Thoracic aorta (tissue), 2 donors: ENCODE results near the gene TBC1D9. TPM values are rescaled to one million over a fixed set of nuclear protein-coding genes. Genes with fewer than 3 reads are reported as not detected.

Experiments used
- ATAC-seq: fragments of 150-250 bp; one replicate; pipeline ENCODE4 v1.8.0; 2017; ENCODE audit warnings: low read depth; ENCODE audit not compliant: insufficient number of reproducible peaks, low FRiP score
- DNase-seq: peaks from one replicate; pipeline ENCODE4 v3.0.0-alpha.2; 2020; ENCODE audit warnings: low spot score
- H3K27ac ChIP-seq, 2 donors: fragments of 200-600 bp; sonication (generic); 1 replicate in 1 of 2; 2 replicates in 1 of 2; pipeline ENCODE4 v1.5.1; 2016; ENCODE audit warnings: mild to moderate bottlenecking in 2 of 2, moderate library complexity in 2 of 2
- H3K27me3 ChIP-seq: fragments of 200-600 bp; sonication (generic); replicated peaks from 2 replicates; pipeline ENCODE4 v1.6.0; 2016; ENCODE audit warnings: mild to moderate bottlenecking; ENCODE audit not compliant: insufficient read depth
- H3K36me3 ChIP-seq: fragments of 200-600 bp; sonication (generic); one replicate; pipeline ENCODE4 v1.5.1; 2016
- H3K4me1 ChIP-seq, 2 donors: fragments of 200-600 bp; sonication (generic); 1 replicate in 1 of 2; 2 replicates in 1 of 2; pipeline versions ENCODE4 v1.5.1 to v1.6.0; 2016; ENCODE audit warnings: low read depth in 2 of 2, mild to moderate bottlenecking in 1 of 2; ENCODE audit not compliant: control insufficient read depth in 1 of 2
- H3K4me3 ChIP-seq: fragments of 200-600 bp; sonication (generic); 2 replicates; pipeline ENCODE4 v1.5.1; 2016; ENCODE audit warnings: mild to moderate bottlenecking
- H3K9me3 ChIP-seq: fragments of 200-600 bp; sonication (generic); 2 replicates; pipeline ENCODE4 v1.5.1; 2016
- total RNA-seq, 2 donors: library from RNA; depleted of rRNA; stranded (reverse); fragments of >200 nt; gene quantifications; one replicate each; pipeline versions ENCODE4 v1.1.0 to v1.2.3, GENCODE V29; 2016
- TF ChIP-seq, protein P1 (sequence below): fragments of 200-600 bp; sonication (generic); IDR thresholded peaks from one replicate; pipeline ENCODE4 v1.5.1; 2019; ENCODE audit warnings: antibody characterized with exemption

TBC1D9 gene
- total RNA-seq, 2 donors from 2014 or later = 17.5 to 21.2 TPM

DNA sequence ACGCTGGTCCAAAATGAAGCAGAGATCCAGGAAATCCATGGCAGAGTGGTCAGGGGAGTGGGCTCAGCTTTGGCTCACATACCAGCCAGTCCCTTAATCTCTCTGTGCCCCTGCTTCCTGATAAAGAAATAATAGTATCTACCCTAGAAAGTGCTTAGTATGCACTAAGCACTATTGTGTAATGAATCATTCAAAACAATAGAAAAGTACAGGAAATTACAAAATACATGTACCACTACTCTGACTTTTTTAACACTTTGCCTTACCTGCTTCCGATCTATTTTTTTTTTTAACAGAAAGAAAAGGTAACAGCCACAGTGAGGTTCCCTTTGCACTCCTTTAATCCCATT is 49.9 kb downstream of the TBC1D9 start:
- TF ChIP-seq, protein P1, sequence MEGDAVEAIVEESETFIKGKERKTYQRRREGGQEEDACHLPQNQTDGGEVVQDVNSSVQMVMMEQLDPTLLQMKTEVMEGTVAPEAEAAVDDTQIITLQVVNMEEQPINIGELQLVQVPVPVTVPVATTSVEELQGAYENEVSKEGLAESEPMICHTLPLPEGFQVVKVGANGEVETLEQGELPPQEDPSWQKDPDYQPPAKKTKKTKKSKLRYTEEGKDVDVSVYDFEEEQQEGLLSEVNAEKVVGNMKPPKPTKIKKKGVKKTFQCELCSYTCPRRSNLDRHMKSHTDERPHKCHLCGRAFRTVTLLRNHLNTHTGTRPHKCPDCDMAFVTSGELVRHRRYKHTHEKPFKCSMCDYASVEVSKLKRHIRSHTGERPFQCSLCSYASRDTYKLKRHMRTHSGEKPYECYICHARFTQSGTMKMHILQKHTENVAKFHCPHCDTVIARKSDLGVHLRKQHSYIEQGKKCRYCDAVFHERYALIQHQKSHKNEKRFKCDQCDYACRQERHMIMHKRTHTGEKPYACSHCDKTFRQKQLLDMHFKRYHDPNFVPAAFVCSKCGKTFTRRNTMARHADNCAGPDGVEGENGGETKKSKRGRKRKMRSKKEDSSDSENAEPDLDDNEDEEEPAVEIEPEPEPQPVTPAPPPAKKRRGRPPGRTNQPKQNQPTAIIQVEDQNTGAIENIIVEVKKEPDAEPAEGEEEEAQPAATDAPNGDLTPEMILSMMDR = no peak
- no peaks in the 10 kb centered on the region for H3K36me3 ChIP-seq
- no peak overlapping the region for H3K4me3 ChIP-seq
- ATAC-seq (no peak), DNase-seq (no peak)
- no peak overlapping the region for H3K27ac ChIP-seq
- H3K4me1 ChIP-seq = peaks cover 11 to 22% of the 10 kb centered on the region in 2 donors
- H3K27me3 ChIP-seq = no peaks in the 10 kb centered on the region
- no peaks in the 10 kb centered on the region for H3K9me3 ChIP-seq

DNA sequence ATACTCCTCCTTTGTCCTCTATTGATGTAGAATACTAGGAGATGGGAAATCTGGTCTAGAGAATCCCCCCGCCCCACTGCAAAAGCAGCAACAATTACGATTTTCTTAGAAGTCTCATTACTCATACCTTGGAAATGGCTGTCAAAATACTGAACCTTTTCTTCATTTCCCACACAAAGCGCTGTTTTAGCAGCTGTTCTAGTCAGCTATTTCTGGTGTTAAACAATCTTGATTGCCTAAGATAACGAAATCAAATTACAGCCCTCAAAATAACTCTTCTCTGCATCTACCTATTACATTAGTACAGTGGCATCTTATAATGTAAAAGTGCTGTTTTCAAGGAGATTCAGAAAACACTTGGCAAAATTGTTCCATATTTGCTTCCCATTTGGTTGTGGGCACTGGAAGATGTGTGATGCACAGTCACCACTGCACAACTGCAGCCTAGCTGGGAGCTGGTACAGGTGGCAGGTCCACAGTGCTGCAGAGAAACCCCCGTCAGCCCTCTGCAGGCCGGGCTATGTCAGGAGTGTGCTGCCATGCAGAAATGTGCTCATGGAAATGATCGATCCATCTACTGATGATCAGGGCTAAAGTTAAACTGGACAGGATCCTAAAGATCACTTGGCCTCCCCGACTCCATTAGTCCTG is 50.4 kb downstream of the TBC1D9 start:
- Histone ChIP-seq H3K4me3 (no peak overlapping the region), H3K27ac (no peak overlapping the region), H3K27me3 (no peaks in the 10 kb centered on the region), H3K4me1 (peaks cover 11 to 22% of the 10 kb centered on the region in 2 donors), H3K36me3 (no peaks in the 10 kb centered on the region), H3K9me3 (no peaks in the 10 kb centered on the region)
- DNase-seq = no peak
- ATAC-seq = no peak
- TF ChIP-seq, protein P1 = no peak

DNA sequence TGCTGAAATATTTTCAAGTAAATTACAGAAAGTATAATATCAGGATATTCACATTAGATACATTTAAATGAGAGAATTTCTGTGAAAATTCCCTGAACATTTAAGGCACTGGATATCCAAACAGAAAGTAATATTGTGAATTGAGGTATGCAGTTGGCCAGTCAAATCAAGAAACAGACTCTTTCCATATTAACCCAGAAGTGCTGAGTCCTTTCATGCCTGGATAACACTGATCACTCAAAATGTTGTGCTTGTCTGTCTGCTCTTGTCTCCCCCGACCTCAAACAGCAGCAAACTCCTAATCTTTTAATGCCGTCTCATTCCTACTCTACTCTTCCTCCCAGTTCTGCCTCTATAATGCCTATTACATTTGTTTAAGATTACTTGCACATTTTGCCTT is 51.2 kb downstream of the TBC1D9 start:
- Histone ChIP-seq H3K27ac (no peak overlapping the region), H3K9me3 (no peaks in the 10 kb centered on the region), H3K27me3 (no peaks in the 10 kb centered on the region), H3K4me1 (peaks cover 11 to 22% of the 10 kb centered on the region in 2 donors), H3K36me3 (no peaks in the 10 kb centered on the region), H3K4me3 (no peak overlapping the region)
- TF ChIP-seq, protein P1 = no peak
- ATAC-seq = no peak
- DNase-seq = no peak

DNA sequence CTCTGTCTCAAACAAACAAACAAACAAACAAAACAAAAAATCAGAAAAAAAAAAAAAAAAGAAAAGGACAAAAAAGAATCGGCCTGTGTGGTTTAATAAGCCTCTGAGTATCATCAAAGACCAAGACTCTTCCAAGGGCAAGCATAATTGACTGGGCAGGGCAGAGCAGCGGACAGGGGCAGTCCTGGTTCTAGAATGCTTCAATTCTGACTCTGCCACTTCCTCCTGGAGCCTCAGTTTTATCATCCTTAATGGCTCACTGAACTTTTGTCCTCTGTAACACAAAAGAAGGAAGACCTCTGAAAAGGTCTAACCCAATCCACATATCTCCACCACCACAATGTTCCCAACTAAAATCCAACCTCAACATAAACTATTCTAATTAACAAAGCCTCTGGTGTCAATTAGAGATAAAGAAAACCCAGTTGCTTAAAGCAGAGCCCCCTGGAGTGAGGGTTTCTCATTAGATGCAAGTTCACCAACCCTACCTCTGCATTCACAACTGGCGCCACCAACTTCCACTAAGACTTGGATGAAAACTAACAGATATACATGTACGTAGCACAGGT is 51.7 kb downstream of the TBC1D9 start:
- H3K27ac ChIP-seq = no peak overlapping the region
- H3K4me3 ChIP-seq = no peak overlapping the region
- H3K9me3 ChIP-seq = no peaks in the 10 kb centered on the region
- no peak for ATAC-seq
- H3K4me1 ChIP-seq = peaks cover 11 to 22% of the 10 kb centered on the region in 2 donors
- no peaks in the 10 kb centered on the region for H3K27me3 ChIP-seq
- no peaks in the 10 kb centered on the region for H3K36me3 ChIP-seq
- TF ChIP-seq, protein P1 = no peak
- DNase-seq = no peak

DNA sequence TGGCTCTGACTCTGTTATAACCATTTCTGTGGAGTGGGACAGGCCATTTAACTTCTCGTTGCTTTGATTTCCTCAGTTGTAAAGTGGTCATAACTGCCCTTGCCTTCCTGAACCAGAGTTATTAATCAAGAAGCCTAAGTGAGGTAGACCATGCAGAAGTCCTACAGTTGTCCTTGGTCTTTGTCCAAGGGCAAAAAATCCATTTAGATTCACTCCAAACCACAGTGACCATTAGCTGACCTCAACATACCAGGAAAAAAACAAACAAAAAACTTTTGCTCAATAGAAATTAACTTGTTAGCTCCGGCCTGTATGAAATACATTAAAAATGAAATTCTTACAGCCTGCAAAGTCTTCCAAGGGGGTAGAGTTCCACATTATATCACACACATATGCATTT is 52.7 kb downstream of the TBC1D9 start:
- TF ChIP-seq, protein P1 = no peak
- H3K27ac ChIP-seq = no peak overlapping the region
- no peaks in the 10 kb centered on the region for H3K36me3 ChIP-seq
- H3K9me3 ChIP-seq = no peaks in the 10 kb centered on the region
- H3K27me3 ChIP-seq = no peaks in the 10 kb centered on the region
- H3K4me3 ChIP-seq = no peak overlapping the region
- peaks cover 11 to 22% of the 10 kb centered on the region in 2 donors for H3K4me1 ChIP-seq
- no peak for ATAC-seq
- no peak for DNase-seq
